ENCODE results near the gene TGFBR1.

Gene TGFBR1

GRCh38 chr9:99109522-99109921, 4.6 kb downstream of the TGFBR1 start:
- DNase-seq = no peak

- no peak for DNase-seq
These were observed 8.0 kb downstream of the TGFBR1 start for GRCh38 chr9:99112750-99113413.

- DNase-seq = no peak
These were observed 8.6 kb downstream of the TGFBR1 start for GRCh38 chr9:99113414-99114048.

GRCh38 chr9:99114049-99114440, 9.1 kb downstream of the TGFBR1 start:
- no peak for DNase-seq

- DNase-seq = no peak
These were observed 10.1 kb downstream of the TGFBR1 start for GRCh38 chr9:99114846-99115500.

GRCh38 chr9:99116003-99116411, 11.1 kb downstream of the TGFBR1 start:
- no peak for DNase-seq

GRCh38 chr9:99118782-99119466, 14.0 kb downstream of the TGFBR1 start:
- DNase-seq = no peak

GRCh38 chr9:99119976-99120655, 15.2 kb downstream of the TGFBR1 start:
- DNase-seq = no peak

GRCh38 chr9:99121604-99122003, 16.7 kb downstream of the TGFBR1 start:
- no peak for DNase-seq

- DNase-seq = no peak
These were observed 19.8 kb downstream of the TGFBR1 start for GRCh38 chr9:99124534-99125255.

GRCh38 chr9:99125446-99125845, 20.5 kb downstream of the TGFBR1 start:
- DNase-seq = no peak

GRCh38 chr9:99126312-99126711, 21.4 kb downstream of the TGFBR1 start:
- no peak for DNase-seq

GRCh38 chr9:99127356-99128132, 22.6 kb downstream of the TGFBR1 start:
- DNase-seq = no peak

- DNase-seq = no peak
These were observed 23.2 kb downstream of the TGFBR1 start for GRCh38 chr9:99128133-99128406.

GRCh38 chr9:99129091-99129490, 24.2 kb downstream of the TGFBR1 start:
- DNase-seq = no peak

GRCh38 chr9:99130069-99130468, 25.2 kb downstream of the TGFBR1 start:
- DNase-seq = no peak

- no peak for DNase-seq
These were observed 28.2 kb downstream of the TGFBR1 start for GRCh38 chr9:99133145-99133544.

- no peak for DNase-seq
These were observed 30.0 kb downstream of the TGFBR1 start for GRCh38 chr9:99134893-99135341.

- no peak for DNase-seq
These were observed 30.5 kb downstream of the TGFBR1 start for GRCh38 chr9:99135456-99135855.

GRCh38 chr9:99137225-99137624, 32.3 kb downstream of the TGFBR1 start:
- no peak for DNase-seq

- no peak for DNase-seq
These were observed 33.0 kb downstream of the TGFBR1 start for GRCh38 chr9:99137891-99138290.

Data from 8988T (cell line).